OCI-M1 (cell line): ENCODE results near the gene DNMT1.

Source experiments
- DNase-seq: peaks from one replicate; lab custom pipeline; 2025; lab: John Stamatoyannopoulos, UW

DNMT1 gene

GRCh38 chr19:10138879-10139795, 55.6 kb downstream of the DNMT1 start:
- DNase-seq = no peak

GRCh38 chr19:10137751-10138682, 56.7 kb downstream of the DNMT1 start:
- DNase-seq = no peak

- DNase-seq = no peak
Observed at GRCh38 chr19:10136936-10137335, 57.8 kb downstream of the DNMT1 start.

GRCh38 chr19:10135551-10136334, 59.0 kb downstream of the DNMT1 start:
- DNase-seq = no peak

GRCh38 chr19:10134040-10134439, 60.7 kb downstream of the DNMT1 start:
- no peak for DNase-seq

- no peak for DNase-seq
Observed at GRCh38 chr19:10133596-10133995, 61.2 kb downstream of the DNMT1 start.

- no peak for DNase-seq
Observed at GRCh38 chr19:10132905-10133304, 61.8 kb downstream of the DNMT1 start.

GRCh38 chr19:10126213-10126639, 68.5 kb downstream of the DNMT1 start:
- peak; percentile 47 for DNase-seq

- DNase-seq = no peak
Observed at GRCh38 chr19:10124429-10124828, 70.3 kb downstream of the DNMT1 start.

- DNase-seq = no peak
Observed at GRCh38 chr19:10122045-10122444, 72.7 kb downstream of the DNMT1 start.

- DNase-seq = no peak
Observed at GRCh38 chr19:10120538-10121189, 74.1 kb downstream of the DNMT1 start.

GRCh38 chr19:10118960-10119359, 75.8 kb downstream of the DNMT1 start:
- DNase-seq = no peak

GRCh38 chr19:10116866-10117616, 77.7 kb downstream of the DNMT1 start:
- no peak for DNase-seq

GRCh38 chr19:10116085-10116865, 78.5 kb downstream of the DNMT1 start:
- no peak for DNase-seq

GRCh38 chr19:10115392-10116084, 79.2 kb downstream of the DNMT1 start:
- no peak for DNase-seq

- no peak for DNase-seq
Observed at GRCh38 chr19:10114651-10115391, 79.9 kb downstream of the DNMT1 start.

GRCh38 chr19:10113964-10114650, 80.6 kb downstream of the DNMT1 start:
- DNase-seq = no peak

GRCh38 chr19:10113592-10113963, 81.2 kb downstream of the DNMT1 start:
- DNase-seq = no peak
